Kidney epithelial cell (primary cell): Measurements from ENCODE around the gene MZF1. TPM values are rescaled to one million over a fixed set of nuclear protein-coding genes. Genes with fewer than 3 reads are reported as not detected.

ENCODE experiments used
- DNase-seq: peaks from one replicate; pipeline ENCODE4 v3.0.0-alpha.2; 2010; ENCODE audit warnings: low read depth
- H3K27me3 ChIP-seq: 2 replicates; pipeline ENCODE4 v1.6.0; 2011; ENCODE audit warnings: low read length; ENCODE audit not compliant: control insufficient read depth, insufficient read depth
- H3K36me3 ChIP-seq: 2 replicates; pipeline ENCODE4 v1.5.1; 2011; ENCODE audit warnings: low read length; ENCODE audit not compliant: control insufficient read depth, insufficient read depth
- H3K4me3 ChIP-seq: 2 replicates; pipeline ENCODE4 v1.5.1; 2011; ENCODE audit warnings: low read depth, mild to moderate bottlenecking, control low read depth, low read length
- CTCF ChIP-seq: IDR thresholded peaks from 2 replicates; pipeline ENCODE4 v1.5.1; 2011; ENCODE audit warnings: mild to moderate bottlenecking, moderate library complexity, low read length, control low read depth, inconsistent platforms; ENCODE audit not compliant: insufficient read depth, poor library complexity, severe bottlenecking
- total RNA-seq: library from RNA; depleted of rRNA; stranded (reverse); fragments of >200 nt; gene quantifications from 2 replicates; pipeline ENCODE4 v1.2.3, GENCODE V29; 2015

Gene MZF1
- total RNA-seq, 1 donor from 2014 or later: 14.6 TPM

- H3K27me3 ChIP-seq: no peaks in the 10 kb centered on the region
- H3K4me3 ChIP-seq: peak overlapping the region; percentile 73
- H3K36me3 ChIP-seq: no peaks in the 10 kb centered on the region
- no peak for DNase-seq
- TF ChIP-seq CTCF: no peak
Measured at GRCh38 chr19:58575183-58576041, 2.3 kb upstream of the MZF1 start.

- no peak for DNase-seq
- no peaks in the 10 kb centered on the region for H3K27me3 ChIP-seq
- no peak for TF ChIP-seq CTCF
- H3K36me3 ChIP-seq: peaks cover 1% of the 10 kb centered on the region
- peak overlapping the region; percentile 64 for H3K4me3 ChIP-seq
Measured at GRCh38 chr19:58573658-58574164, 576 bp upstream of the MZF1 start.

GRCh38 chr19:58572026-58572817, 913 bp downstream of the MZF1 start:
- Histone ChIP-seq H3K27me3 (no peaks in the 10 kb centered on the region), H3K36me3 (peaks cover 1% of the 10 kb centered on the region), H3K4me3 (peak overlapping the region; percentile 64)
- no peak for DNase-seq
- no peak for TF ChIP-seq CTCF

- Histone ChIP-seq H3K27me3 (no peaks in the 10 kb centered on the region), H3K4me3 (no peak overlapping the region), H3K36me3 (peaks cover 1% of the 10 kb centered on the region)
- no peak for DNase-seq
- no peak for TF ChIP-seq CTCF
Measured at GRCh38 chr19:58571575-58571947, 1.6 kb downstream of the MZF1 start.

GRCh38 chr19:58570770-58571574, 2.2 kb downstream of the MZF1 start:
- no peak overlapping the region for H3K4me3 ChIP-seq
- H3K27me3 ChIP-seq: no peaks in the 10 kb centered on the region
- TF ChIP-seq CTCF: no peak
- DNase-seq: no peak
- peaks cover 1% of the 10 kb centered on the region for H3K36me3 ChIP-seq
